ENCODE data around the gene LPIN1. TPM values are rescaled to one million over a fixed set of nuclear protein-coding genes. Genes with fewer than 3 reads are reported as not detected.
A peak's percentile ranks its signal among the peaks of the same experiment; 100 is the strongest.

The LPIN1 gene
- total RNA-seq, 3 donors from 2014 or later, result 30.3 to 40.0 (median 34.1) TPM

- Mint-ChIP-seq H3K4me1 (ENCODE audit: low read depth) (peaks cover 37% of the 10 kb centered on the region), H3K4me3 (peak overlapping the region; percentile 59), H3K9me3 (peaks cover 3% of the 10 kb centered on the region), H3K27me3 (ENCODE audit: low read depth) (peaks cover 6% of the 10 kb centered on the region), H3K36me3 (ENCODE audit: insufficient read depth) (no peaks in the 10 kb centered on the region)
- no peak for DNase-seq
- no peak for ATAC-seq
Measured at GRCh38 chr2:11863103-11863502, 116.7 kb downstream of the LPIN1 start.

- ATAC-seq (peak; percentile 49 to 71), DNase-seq (peak; percentile 70)
- Mint-ChIP-seq H3K36me3 (ENCODE audit: insufficient read depth) (no peaks in the 10 kb centered on the region), H3K9me3 (peaks cover 3% of the 10 kb centered on the region), H3K4me3 (peak overlapping the region; percentile 59), H3K4me1 (ENCODE audit: low read depth) (peaks cover 37% of the 10 kb centered on the region), H3K27me3 (ENCODE audit: low read depth) (peaks cover 6% of the 10 kb centered on the region)
Measured at GRCh38 chr2:11863513-11864328, 117.3 kb downstream of the LPIN1 start.

GRCh38 chr2:11864724-11865123 lies 118.3 kb downstream of the LPIN1 start:
- DNase-seq (no peak), ATAC-seq (no peak)
- Mint-ChIP-seq H3K36me3 (ENCODE audit: insufficient read depth) (no peaks in the 10 kb centered on the region), H3K9me3 (no peaks in the 10 kb centered on the region), H3K27me3 (ENCODE audit: low read depth) (peaks cover 6% of the 10 kb centered on the region), H3K4me1 (ENCODE audit: low read depth) (peaks cover 37% of the 10 kb centered on the region), H3K4me3 (no peak overlapping the region)

GRCh38 chr2:11865378-11865777 lies 118.9 kb downstream of the LPIN1 start:
- no peaks in the 10 kb centered on the region for H3K36me3 Mint-ChIP-seq (ENCODE audit: insufficient read depth)
- DNase-seq (no peak), ATAC-seq (no peak)
- peaks cover 6% of the 10 kb centered on the region for H3K27me3 Mint-ChIP-seq (ENCODE audit: low read depth)
- H3K4me3 Mint-ChIP-seq, result no peak overlapping the region
- H3K9me3 Mint-ChIP-seq, result no peaks in the 10 kb centered on the region
- H3K4me1 Mint-ChIP-seq (ENCODE audit: low read depth), result peaks cover 37% of the 10 kb centered on the region

- peaks cover 37% of the 10 kb centered on the region for H3K4me1 Mint-ChIP-seq (ENCODE audit: low read depth)
- H3K4me3 Mint-ChIP-seq, result no peak overlapping the region
- ATAC-seq (no peak), DNase-seq (no peak)
- H3K27me3 Mint-ChIP-seq (ENCODE audit: low read depth), result peaks cover 6% of the 10 kb centered on the region
- no peaks in the 10 kb centered on the region for H3K36me3 Mint-ChIP-seq (ENCODE audit: insufficient read depth)
- no peaks in the 10 kb centered on the region for H3K9me3 Mint-ChIP-seq
Measured at GRCh38 chr2:11865805-11866204, 119.4 kb downstream of the LPIN1 start.

- H3K4me3 Mint-ChIP-seq, result no peak overlapping the region
- H3K4me1 Mint-ChIP-seq (ENCODE audit: low read depth), result peaks cover 37% of the 10 kb centered on the region
- ATAC-seq (peak; percentile 75 to 85), DNase-seq (no peak)
- H3K36me3 Mint-ChIP-seq (ENCODE audit: insufficient read depth), result no peaks in the 10 kb centered on the region
- peaks cover 6% of the 10 kb centered on the region for H3K27me3 Mint-ChIP-seq (ENCODE audit: low read depth)
- H3K9me3 Mint-ChIP-seq, result no peaks in the 10 kb centered on the region
Measured at GRCh38 chr2:11866358-11867335, 120.2 kb downstream of the LPIN1 start.

- Mint-ChIP-seq H3K9me3 (no peaks in the 10 kb centered on the region), H3K27me3 (ENCODE audit: low read depth) (peaks cover 2% of the 10 kb centered on the region), H3K36me3 (ENCODE audit: insufficient read depth) (no peaks in the 10 kb centered on the region), H3K4me3 (no peak overlapping the region), H3K4me1 (ENCODE audit: low read depth) (peaks cover 39% of the 10 kb centered on the region)
- DNase-seq (no peak), ATAC-seq (no peak)
Measured at GRCh38 chr2:11867926-11868325, 121.5 kb downstream of the LPIN1 start.

GRCh38 chr2:11869391-11869991 lies 123.1 kb downstream of the LPIN1 start:
- peaks cover 28% of the 10 kb centered on the region for H3K4me1 Mint-ChIP-seq (ENCODE audit: low read depth)
- no peaks in the 10 kb centered on the region for H3K27me3 Mint-ChIP-seq (ENCODE audit: low read depth)
- ATAC-seq (no peak), DNase-seq (no peak)
- H3K36me3 Mint-ChIP-seq (ENCODE audit: insufficient read depth), result no peaks in the 10 kb centered on the region
- no peaks in the 10 kb centered on the region for H3K9me3 Mint-ChIP-seq
- H3K4me3 Mint-ChIP-seq, result no peak overlapping the region

GRCh38 chr2:11870064-11870463 lies 123.6 kb downstream of the LPIN1 start:
- Mint-ChIP-seq H3K4me3 (no peak overlapping the region), H3K36me3 (ENCODE audit: insufficient read depth) (no peaks in the 10 kb centered on the region), H3K27me3 (ENCODE audit: low read depth) (no peaks in the 10 kb centered on the region), H3K9me3 (no peaks in the 10 kb centered on the region), H3K4me1 (ENCODE audit: low read depth) (peaks cover 24% of the 10 kb centered on the region)
- DNase-seq, result no peak
- no peak for ATAC-seq

GRCh38 chr2:11870584-11870983 lies 124.2 kb downstream of the LPIN1 start:
- Mint-ChIP-seq H3K4me3 (no peak overlapping the region), H3K36me3 (ENCODE audit: insufficient read depth) (no peaks in the 10 kb centered on the region), H3K27me3 (ENCODE audit: low read depth) (no peaks in the 10 kb centered on the region), H3K9me3 (no peaks in the 10 kb centered on the region), H3K4me1 (ENCODE audit: low read depth) (peaks cover 21% of the 10 kb centered on the region)
- no peak for DNase-seq
- no peak for ATAC-seq

GRCh38 chr2:11871421-11871820 lies 125.0 kb downstream of the LPIN1 start:
- Mint-ChIP-seq H3K9me3 (no peaks in the 10 kb centered on the region), H3K27me3 (ENCODE audit: low read depth) (no peaks in the 10 kb centered on the region), H3K4me1 (ENCODE audit: low read depth) (peaks cover 19% of the 10 kb centered on the region), H3K4me3 (no peak overlapping the region), H3K36me3 (ENCODE audit: insufficient read depth) (no peaks in the 10 kb centered on the region)
- no peak for DNase-seq
- ATAC-seq, result no peak

GRCh38 chr2:11872247-11872947 lies 126.0 kb downstream of the LPIN1 start:
- DNase-seq, result no peak
- no peaks in the 10 kb centered on the region for H3K27me3 Mint-ChIP-seq (ENCODE audit: low read depth)
- no peaks in the 10 kb centered on the region for H3K9me3 Mint-ChIP-seq
- no peak overlapping the region for H3K4me3 Mint-ChIP-seq
- H3K36me3 Mint-ChIP-seq (ENCODE audit: insufficient read depth), result no peaks in the 10 kb centered on the region
- peaks cover 13% of the 10 kb centered on the region for H3K4me1 Mint-ChIP-seq (ENCODE audit: low read depth)
- ATAC-seq, result no peak

GRCh38 chr2:11872948-11873269 lies 126.5 kb downstream of the LPIN1 start:
- ATAC-seq (no peak), DNase-seq (no peak)
- Mint-ChIP-seq H3K4me3 (no peak overlapping the region), H3K27me3 (ENCODE audit: low read depth) (no peaks in the 10 kb centered on the region), H3K9me3 (no peaks in the 10 kb centered on the region), H3K36me3 (ENCODE audit: insufficient read depth) (no peaks in the 10 kb centered on the region), H3K4me1 (ENCODE audit: low read depth) (peaks cover 12% of the 10 kb centered on the region)

Data from activated T-cell treated with anti-CD3 and anti-CD28 coated beads, Interleukin-2, amount 50 U/mL, for 4 hours (primary cell).